Right lobe of liver (tissue), 6 donors: ENCODE results near the gene HCN2. TPM values are rescaled to one million over a fixed set of nuclear protein-coding genes. Genes with fewer than 3 reads are reported as not detected.

Experiments used
- ATAC-seq, 4 donors: fragments of 200-7000 bp; cut with Tn5 transposase; one replicate each; pipeline ENCODE4 v1.9.1; 2020; ENCODE audit warnings: mild to moderate bottlenecking in 4 of 4, moderate library complexity in 4 of 4
- DNase-seq, 3 donors: peaks; one replicate each; pipeline ENCODE4 v3.0.0-alpha.2; 2020
- H3K27ac ChIP-seq, 3 donors: fragments of 200-600 bp; one replicate each; pipeline ENCODE4 v1.8.0; 2022
- H3K27me3 ChIP-seq, 2 donors: fragments of 200-600 bp; one replicate each; pipeline ENCODE4 v1.8.0; 2022
- H3K36me3 ChIP-seq, 4 donors: fragments of 200-600 bp; sonication (generic) in 1 of 4; one replicate each; pipeline versions ENCODE4 v1.5.1 to v1.8.0; 2017 to 2022; ENCODE audit warnings: control low read depth in 1 of 4
- H3K4me1 ChIP-seq, 4 donors: fragments of 200-600 bp; sonication (generic) in 1 of 4; one replicate each; pipeline versions ENCODE4 v1.5.1 to v1.8.0; 2017 to 2022; ENCODE audit warnings: control low read depth in 1 of 4
- H3K4me3 ChIP-seq, 3 donors: fragments of 200-600 bp; one replicate each; pipeline ENCODE4 v1.8.0; 2022
- H3K9me3 ChIP-seq, 4 donors: fragments of 200-600 bp; sonication (generic) in 1 of 4; one replicate each; pipeline versions ENCODE4 v1.5.1 to v1.8.0; 2017 to 2022; ENCODE audit warnings: control low read depth in 1 of 4
- CTCF ChIP-seq, 4 donors: fragments of 200-600 bp in 3 of 4; fragments of 450-650 bp in 1 of 4; IDR thresholded peaks; one replicate each; pipeline versions ENCODE4 v1.5.1 to v1.8.0; 2016 to 2022; ENCODE audit warnings: antibody characterized with exemption in 4 of 4, mild to moderate bottlenecking in 2 of 4
- POLR2A ChIP-seq: fragments of 450-650 bp; IDR thresholded peaks from one replicate; pipeline ENCODE4 v1.6.1; 2017; ENCODE audit warnings: antibody characterized with exemption, mild to moderate bottlenecking
- WGBS: methylation state at CpG from one replicate; pipeline ENCODE4 v1.1.6; 2018; ENCODE audit warnings: low coverage, low lambda C conversion rate; ENCODE audit not compliant: insufficient coverage; ENCODE audit errors: missing lambda C conversion rate; 5-methylcytosine and 5-hydroxymethylcytosine counted together
- intact Hi-C, 2 donors: fragments of 100-400 bp; cut with DNase I; formaldehyde crosslinking; loops; one replicate each; pipeline versions ENCODE4 v1.11.2 to v1.14.1; 2022
- total RNA-seq, 6 experiments: library from RNA; depleted of rRNA in 2 of 6; stranded (reverse); fragments of >200 nt in 2 of 6; fragmentation: NEBNext Ultra II Directional in 3 of 6; extraction: Animal tissue kit (Norgen Biotek cat#: 25700) in 3 of 6; gene quantifications; one replicate each; pipeline versions ENCODE4 v1.1.0 to v1.2.4, GENCODE V29; 2016 to 2023
- donor health status: DM: no; HTN: yes; CAD: no.
- donor health status: DM: no; HTN: no; CAD: no.
- donor health status: DM: no; HTN: no; CAD: no.
- donor health status: DM: no; HTN: yes; CAD: no.
- donor health status: DM: no; HTN: yes; CAD: no.

Gene HCN2
- total RNA-seq, 6 experiments from 2014 or later = 0.05 to 0.27 (median 0.09) TPM; not detected in 1

GRCh38 chr19:592101-592500 is 2.4 kb downstream of the HCN2 start:
- H3K27ac ChIP-seq = no peak overlapping the region
- no peaks in the 10 kb centered on the region for H3K36me3 ChIP-seq
- no peak overlapping the region for H3K4me3 ChIP-seq
- no peaks in the 10 kb centered on the region for H3K9me3 ChIP-seq
- WGBS = no CpG with 5 or more reads among the region's 19 CpGs
- ATAC-seq (no peak), DNase-seq (peak in 2 of 3 donors; percentile 18 to 38)
- H3K4me1 ChIP-seq = no peaks in the 10 kb centered on the region
- peaks cover 0 to 33% of the 10 kb centered on the region in 2 donors for H3K27me3 ChIP-seq
- intact Hi-C loops = loop anchor here in 1 of 2 donors (10.0 kb wide), 1 partner anchor 143 kb away; no protein-coding TSS in a partner anchor
- TF ChIP-seq POLR2A (no peak), CTCF (IDR thresholded peaks at IDR 0.05) (no peak)

- DNase-seq (no peak), ATAC-seq (no peak)
- no peaks in the 10 kb centered on the region for H3K4me1 ChIP-seq
- no peaks in the 10 kb centered on the region for H3K36me3 ChIP-seq
- TF ChIP-seq POLR2A = no peak
- 61% methylated on average over 8 of the region's 18 CpGs for WGBS
- H3K9me3 ChIP-seq = no peaks in the 10 kb centered on the region
- peaks cover 0 to 33% of the 10 kb centered on the region in 2 donors for H3K27me3 ChIP-seq
- no peak overlapping the region for H3K27ac ChIP-seq
- no peak overlapping the region for H3K4me3 ChIP-seq
- intact Hi-C loops = loop anchor here in 1 of 2 donors (10.0 kb wide), 1 partner anchor 142 kb away; no protein-coding TSS in a partner anchor
Measured at GRCh38 chr19:593055-593454, 3.4 kb downstream of the HCN2 start.

- Histone ChIP-seq H3K27me3 (peaks cover 0 to 29% of the 10 kb centered on the region in 2 donors), H3K36me3 (no peaks in the 10 kb centered on the region), H3K27ac (no peak overlapping the region), H3K4me3 (no peak overlapping the region), H3K4me1 (no peaks in the 10 kb centered on the region), H3K9me3 (no peaks in the 10 kb centered on the region)
- intact Hi-C loops = loop anchor here in 1 of 2 donors (10.0 kb wide), 1 partner anchor 141 kb away; no protein-coding TSS in a partner anchor
- TF ChIP-seq CTCF (IDR thresholded peaks at IDR 0.05) (no peak), POLR2A (no peak)
- 45% methylated on average over 8 of the region's 9 CpGs for WGBS
- DNase-seq = no peak
- no peak for ATAC-seq
Measured at GRCh38 chr19:593505-593904, 3.8 kb downstream of the HCN2 start.

GRCh38 chr19:594265-594870 is 4.7 kb downstream of the HCN2 start:
- TF ChIP-seq CTCF (IDR thresholded peaks at IDR 0.05) (no peak), POLR2A (no peak)
- intact Hi-C loops = loop anchor here in 1 of 2 donors (10.0 kb wide), 1 partner anchor 140 kb away; no protein-coding TSS in a partner anchor
- H3K27ac ChIP-seq = no peak overlapping the region
- H3K27me3 ChIP-seq = peaks cover 0 to 21% of the 10 kb centered on the region in 2 donors
- H3K9me3 ChIP-seq = no peaks in the 10 kb centered on the region
- no peak for DNase-seq
- no peak overlapping the region for H3K4me3 ChIP-seq
- no peaks in the 10 kb centered on the region for H3K4me1 ChIP-seq
- 42% methylated on average over 2 of the region's 24 CpGs for WGBS
- no peak for ATAC-seq
- H3K36me3 ChIP-seq = no peaks in the 10 kb centered on the region
